GM21515 (cell line): ENCODE results near the gene TUBB4A.

Source experiments
- ATAC-seq: cut with Tn5 transposase; IDR thresholded peaks from one replicate; pipeline ENCODE4 v1.9.1; 2021; ENCODE audit not compliant: unreplicated experiment

The TUBB4A gene

GRCh38 chr19:6446452-6446851 is 55.7 kb downstream of the TUBB4A start:
- no peak for ATAC-seq
